Measurements from ENCODE around the gene FASN. TPM values are rescaled to one million over a fixed set of nuclear protein-coding genes. Genes with fewer than 3 reads are reported as not detected.

Gene FASN
- total and polyA plus RNA-seq, 2 of the 13 experiments (the other 11 are each of a cell fraction or from before 2014, with no cell fraction given): 51.7 to 101 TPM

DNA sequence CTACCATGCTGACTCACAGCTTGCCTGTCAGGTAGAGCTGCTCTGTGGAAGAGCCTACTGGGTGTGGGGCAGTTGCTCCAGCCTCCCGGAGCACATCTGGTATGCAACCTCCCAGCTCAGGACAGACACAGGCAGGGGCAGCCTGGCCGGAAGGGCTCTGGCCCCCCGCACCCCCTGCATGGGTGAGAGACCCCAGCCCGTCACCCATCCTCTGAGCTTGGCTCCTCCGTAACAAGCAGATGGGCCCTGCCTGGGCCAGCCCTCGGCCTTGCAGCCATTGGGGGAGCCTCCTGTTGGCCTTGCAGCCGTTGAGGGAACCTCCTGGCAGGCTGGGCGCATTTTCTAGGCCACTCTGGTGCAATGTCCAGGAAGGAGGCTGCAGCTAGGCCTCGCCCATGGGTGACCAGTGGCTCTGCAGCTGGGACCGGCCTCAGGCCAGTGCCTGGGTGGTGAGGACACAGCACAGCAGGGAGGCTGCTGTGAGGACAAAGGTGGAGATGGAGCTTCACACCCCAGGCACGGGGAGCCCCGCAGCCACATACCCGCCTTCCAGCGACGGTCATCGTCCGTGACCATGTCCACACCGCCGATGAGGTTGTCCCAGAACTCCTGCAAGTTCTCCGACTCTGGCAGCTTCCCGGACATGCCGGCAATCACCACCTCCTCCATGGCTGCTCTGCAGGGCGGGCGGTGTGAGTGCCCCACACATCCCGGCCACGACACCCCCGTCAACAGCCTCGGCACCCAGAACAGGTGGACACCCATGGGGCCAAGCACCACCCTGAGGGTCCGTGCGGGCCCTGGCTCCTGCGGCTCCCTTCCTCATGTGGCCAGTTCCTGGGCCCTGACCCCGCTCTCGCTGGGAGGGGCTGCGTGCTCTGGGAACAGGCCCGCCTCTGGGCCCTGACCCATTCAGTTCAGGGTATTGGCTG, 2.0 kb downstream of the FASN start (continued):
- no peak for TF ChIP-seq PHF20 (CRISPR knock-in tag; IDR thresholded peaks at IDR 0.05)
- TF ChIP-seq ZC3H13 (CRISPR knock-in tag; IDR thresholded peaks at IDR 0.05): no peak
- TF ChIP-seq, protein P1, sequence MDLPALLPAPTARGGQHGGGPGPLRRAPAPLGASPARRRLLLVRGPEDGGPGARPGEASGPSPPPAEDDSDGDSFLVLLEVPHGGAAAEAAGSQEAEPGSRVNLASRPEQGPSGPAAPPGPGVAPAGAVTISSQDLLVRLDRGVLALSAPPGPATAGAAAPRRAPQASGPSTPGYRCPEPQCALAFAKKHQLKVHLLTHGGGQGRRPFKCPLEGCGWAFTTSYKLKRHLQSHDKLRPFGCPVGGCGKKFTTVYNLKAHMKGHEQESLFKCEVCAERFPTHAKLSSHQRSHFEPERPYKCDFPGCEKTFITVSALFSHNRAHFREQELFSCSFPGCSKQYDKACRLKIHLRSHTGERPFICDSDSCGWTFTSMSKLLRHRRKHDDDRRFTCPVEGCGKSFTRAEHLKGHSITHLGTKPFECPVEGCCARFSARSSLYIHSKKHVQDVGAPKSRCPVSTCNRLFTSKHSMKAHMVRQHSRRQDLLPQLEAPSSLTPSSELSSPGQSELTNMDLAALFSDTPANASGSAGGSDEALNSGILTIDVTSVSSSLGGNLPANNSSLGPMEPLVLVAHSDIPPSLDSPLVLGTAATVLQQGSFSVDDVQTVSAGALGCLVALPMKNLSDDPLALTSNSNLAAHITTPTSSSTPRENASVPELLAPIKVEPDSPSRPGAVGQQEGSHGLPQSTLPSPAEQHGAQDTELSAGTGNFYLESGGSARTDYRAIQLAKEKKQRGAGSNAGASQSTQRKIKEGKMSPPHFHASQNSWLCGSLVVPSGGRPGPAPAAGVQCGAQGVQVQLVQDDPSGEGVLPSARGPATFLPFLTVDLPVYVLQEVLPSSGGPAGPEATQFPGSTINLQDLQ (CRISPR knock-in tag; IDR thresholded peaks at IDR 0.05): no peak
- no peak for TF ChIP-seq SP140L (CRISPR knock-in tag; IDR thresholded peaks at IDR 0.05; ENCODE audit: borderline replicate concordance)
- no peak for TF ChIP-seq HMG20A (CRISPR knock-in tag; IDR thresholded peaks at IDR 0.05; ENCODE audit: borderline replicate concordance)
- TF ChIP-seq NFKB2 (CRISPR knock-in tag; IDR thresholded peaks at IDR 0.05; ENCODE audit: borderline replicate concordance): no peak
- no peak for TF ChIP-seq ATF3 (CRISPR knock-in tag; IDR thresholded peaks at IDR 0.05)
- no peak for TF ChIP-seq ZNF770 (CRISPR knock-in tag; IDR thresholded peaks at IDR 0.05)
- TF ChIP-seq NR2F2 (IDR thresholded peaks at IDR 0.05; ENCODE audit: borderline replicate concordance, low read depth): no peak
- peak; percentile 18; the same call in 1 of the 2 replicates for TF ChIP-seq ZBTB38 (CRISPR knock-in tag; IDR thresholded peaks at IDR 0.05)
- TF ChIP-seq, protein P2, sequence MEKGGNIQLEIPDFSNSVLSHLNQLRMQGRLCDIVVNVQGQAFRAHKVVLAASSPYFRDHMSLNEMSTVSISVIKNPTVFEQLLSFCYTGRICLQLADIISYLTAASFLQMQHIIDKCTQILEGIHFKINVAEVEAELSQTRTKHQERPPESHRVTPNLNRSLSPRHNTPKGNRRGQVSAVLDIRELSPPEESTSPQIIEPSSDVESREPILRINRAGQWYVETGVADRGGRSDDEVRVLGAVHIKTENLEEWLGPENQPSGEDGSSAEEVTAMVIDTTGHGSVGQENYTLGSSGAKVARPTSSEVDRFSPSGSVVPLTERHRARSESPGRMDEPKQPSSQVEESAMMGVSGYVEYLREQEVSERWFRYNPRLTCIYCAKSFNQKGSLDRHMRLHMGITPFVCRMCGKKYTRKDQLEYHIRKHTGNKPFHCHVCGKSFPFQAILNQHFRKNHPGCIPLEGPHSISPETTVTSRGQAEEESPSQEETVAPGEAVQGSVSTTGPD (CRISPR knock-in tag; IDR thresholded peaks at IDR 0.05): no peak
- no peak for TF ChIP-seq PRMT3 (CRISPR knock-in tag; IDR thresholded peaks at IDR 0.05; ENCODE audit: borderline replicate concordance, low read depth)
- no peak for TF ChIP-seq KLF15 (CRISPR knock-in tag; IDR thresholded peaks at IDR 0.05; ENCODE audit: borderline replicate concordance)
- no peak for TF ChIP-seq JUNB (CRISPR knock-in tag; IDR thresholded peaks at IDR 0.05; ENCODE audit: borderline replicate concordance)
- TF ChIP-seq, protein P3, sequence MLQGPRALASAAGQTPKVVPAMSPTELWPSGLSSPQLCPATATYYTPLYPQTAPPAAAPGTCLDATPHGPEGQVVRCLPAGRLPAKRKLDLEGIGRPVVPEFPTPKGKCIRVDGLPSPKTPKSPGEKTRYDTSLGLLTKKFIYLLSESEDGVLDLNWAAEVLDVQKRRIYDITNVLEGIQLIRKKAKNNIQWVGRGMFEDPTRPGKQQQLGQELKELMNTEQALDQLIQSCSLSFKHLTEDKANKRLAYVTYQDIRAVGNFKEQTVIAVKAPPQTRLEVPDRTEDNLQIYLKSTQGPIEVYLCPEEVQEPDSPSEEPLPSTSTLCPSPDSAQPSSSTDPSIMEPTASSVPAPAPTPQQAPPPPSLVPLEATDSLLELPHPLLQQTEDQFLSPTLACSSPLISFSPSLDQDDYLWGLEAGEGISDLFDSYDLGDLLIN (CRISPR knock-in tag; IDR thresholded peaks at IDR 0.05; ENCODE audit: borderline replicate concordance): no peak
- TF ChIP-seq ZNF280B (CRISPR knock-in tag; IDR thresholded peaks at IDR 0.05; ENCODE audit: borderline replicate concordance): no peak; the same call in 1 of the 2 replicates
- TF ChIP-seq BRD4 (CRISPR knock-in tag; IDR thresholded peaks at IDR 0.05): peak; percentile 79; the same call in 1 of the 2 replicates
- peak; percentile 10; the same call in 1 of the 2 replicates for TF ChIP-seq YEATS4 (CRISPR knock-in tag; IDR thresholded peaks at IDR 0.05; ENCODE audit: borderline replicate concordance)

All from HepG2 (cell line).